Panc1 (cell line): ENCODE measurements around the gene NEK7. TPM values are rescaled to one million over a fixed set of nuclear protein-coding genes. Genes with fewer than 3 reads are reported as not detected.

Experiments
- ATAC-seq: fragments of 200-7000 bp; cut with Tn5 transposase; 2 replicates; pipeline ENCODE4 v1.9.1; 2020; ENCODE audit warnings: mild to moderate bottlenecking, moderate library complexity
- BruUV-seq: library from RNA; stranded (reverse); fragments of 400-500 nt; replicated peaks from 2 replicates; lab custom pipeline; 2021; lab: Mats Ljungman, UMichigan
- CTCF ChIA-PET: fragments of 300-600 bp; sonication (Branson Sonifier 250); formaldehyde crosslinking; loops from one replicate; lab custom pipeline; 2022; ENCODE audit warnings: antibody characterized with exemption; lab: Charles Lee
- POLR2A ChIA-PET: fragments of 300-600 bp; sonication (Branson Sonifier 250); formaldehyde crosslinking; loops from one replicate; lab custom pipeline; 2022; ENCODE audit warnings: antibody characterized with exemption; lab: Charles Lee
- DNase-seq: peaks from one replicate; pipeline ENCODE4 v3.0.0-alpha.2; 2010; ENCODE audit warnings: low read depth, low spot score
- H3K27ac ChIP-seq: 2 replicates; pipeline ENCODE4 v1.5.1; 2011; ENCODE audit warnings: mild to moderate bottlenecking, low read length, inconsistent platforms
- H3K27me3 ChIP-seq: fragments of 200-500 bp; sonication (Bioruptor generic); 2 replicates; pipeline ENCODE4 v1.6.0; 2014; ENCODE audit warnings: low read length, inconsistent platforms; ENCODE audit not compliant: control insufficient read depth, insufficient read depth
- H3K36me3 ChIP-seq: fragments of 200-500 bp; sonication (Bioruptor generic); 2 replicates; pipeline ENCODE4 v1.5.1; 2014; ENCODE audit warnings: inconsistent platforms, mild to moderate bottlenecking, low read length, moderate library complexity; ENCODE audit not compliant: control insufficient read depth, insufficient read depth
- H3K4me1 ChIP-seq: 2 replicates; pipeline ENCODE4 v1.5.1; 2011; ENCODE audit warnings: inconsistent platforms, mild to moderate bottlenecking, low read length, moderate library complexity; ENCODE audit not compliant: control insufficient read depth, insufficient read depth
- H3K4me3 ChIP-seq, 2 experiments: 2 replicates each; pipeline ENCODE4 v1.5.1; 2011 to 2012; ENCODE audit warnings: low read depth in 2 of 2, low read length in 2 of 2, mild to moderate bottlenecking in 2 of 2, inconsistent platforms in 1 of 2, moderate library complexity in 1 of 2
- H3K9me3 ChIP-seq: fragments of 200-500 bp; sonication (Bioruptor generic); 2 replicates; pipeline ENCODE4 v1.5.1; 2014; ENCODE audit warnings: low read depth, mild to moderate bottlenecking, inconsistent platforms, low read length, moderate library complexity; ENCODE audit not compliant: control insufficient read depth, insufficient read depth
- CTCF ChIP-seq: fragments of 450-650 bp; IDR thresholded peaks from 2 replicates; pipeline ENCODE4 v1.5.1; 2017; ENCODE audit warnings: mild to moderate bottlenecking
- POLR2AphosphoS5 ChIP-seq: IDR thresholded peaks from 2 replicates; pipeline ENCODE4 v1.6.1; 2012; ENCODE audit warnings: mild to moderate bottlenecking, low read depth, low read length, moderate library complexity
- REST ChIP-seq, 2 experiments: IDR thresholded peaks; 2 replicates each; pipeline ENCODE4 v1.6.1; 2011 to 2012; ENCODE audit warnings: low read depth in 2 of 2, control low read depth in 1 of 2, low read length in 1 of 2, mild to moderate bottlenecking in 1 of 2, moderate library complexity in 1 of 2; ENCODE audit not compliant: insufficient read depth in 1 of 2
- SIN3A ChIP-seq: IDR thresholded peaks from 2 replicates; pipeline ENCODE4 v1.6.1; 2012; ENCODE audit warnings: low read depth, mild to moderate bottlenecking, low read length, moderate library complexity, borderline replicate concordance; ENCODE audit not compliant: insufficient read depth
- TCF7L2 ChIP-seq: IDR thresholded peaks from 2 replicates; pipeline ENCODE4 v1.6.1; 2011; ENCODE audit warnings: mild to moderate bottlenecking, low read depth, low read length, inconsistent platforms
- in situ Hi-C: cut with HindIII; loops from 2 replicates; pipeline ENCODE4 v1.10.0; 2016; ENCODE audit warnings: low sequenced_read_pairs, low pct_unique_long_range_greater_than_20kb
- intact Hi-C: fragments of 100-400 bp; cut with micrococcal nuclease; formaldehyde crosslinking; loops from one replicate; pipeline ENCODE4 v1.10.0; 2022; ENCODE audit not compliant: unreplicated experiment
- total RNA-seq: library from RNA; stranded (reverse); gene quantifications from one replicate; pipeline ENCODE4 v1.2.1, GENCODE V29; 2021; ENCODE audit not compliant: unreplicated experiment

Gene NEK7
- total RNA-seq, 1 experiment from 2014 or later: 53.0 TPM

GRCh38 chr1:198196630-198197029 is 39.8 kb downstream of the NEK7 start:
- ATAC-seq (no peak), DNase-seq (no peak)
- in situ Hi-C loops (no loop called here), intact Hi-C loops (no loop called here)
- BruUV-seq: no TSS peak
- no peaks in the 10 kb centered on the region for H3K27me3 ChIP-seq
- H3K27ac ChIP-seq: no peak overlapping the region
- ChIA-PET POLR2A (no interaction called here), CTCF (no interaction called here)
- H3K36me3 ChIP-seq: no peaks in the 10 kb centered on the region
- no peak overlapping the region for H3K4me3 ChIP-seq
- H3K9me3 ChIP-seq: no peaks in the 10 kb centered on the region
- no peaks in the 10 kb centered on the region for H3K4me1 ChIP-seq
- TF ChIP-seq REST (IDR thresholded peaks at IDR 0.05; ENCODE audit: insufficient read depth in 1 of 2, low read depth in 2 of 2, low read length in 1 of 2) (no peak), CTCF (no peak)

DNA sequence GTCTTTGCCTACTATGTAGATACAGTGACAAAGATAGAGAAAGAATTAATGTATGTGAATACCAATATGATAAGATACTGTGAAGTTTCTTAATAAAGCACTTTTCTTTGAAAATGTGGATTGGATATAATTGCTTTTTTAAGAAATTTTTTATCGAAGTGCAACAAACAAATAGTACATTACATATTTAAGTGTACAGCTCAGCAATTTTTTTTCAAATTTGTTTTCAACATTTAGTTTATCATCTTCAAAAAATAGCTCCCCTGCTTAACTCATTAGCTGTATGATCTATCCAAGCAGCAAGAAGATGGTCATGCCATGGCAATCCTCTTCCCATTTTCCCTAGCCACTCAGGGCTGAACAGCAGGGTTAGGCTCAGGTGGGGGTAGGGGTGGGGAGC is 40.5 kb downstream of the NEK7 start:
- ChIA-PET POLR2A (no interaction called here), CTCF (no interaction called here)
- Histone ChIP-seq H3K4me1 (no peaks in the 10 kb centered on the region), H3K27me3 (no peaks in the 10 kb centered on the region), H3K4me3 (no peak overlapping the region), H3K27ac (no peak overlapping the region), H3K9me3 (no peaks in the 10 kb centered on the region), H3K36me3 (no peaks in the 10 kb centered on the region)
- no peak for DNase-seq
- intact Hi-C loops (no loop called here), in situ Hi-C loops (no loop called here)
- ATAC-seq: no peak
- TF ChIP-seq POLR2AphosphoS5: no peak
- TF ChIP-seq TCF7L2: no peak
- no peak for TF ChIP-seq CTCF
- TF ChIP-seq SIN3A: no peak
- TF ChIP-seq REST (IDR thresholded peaks at IDR 0.05; ENCODE audit: insufficient read depth in 1 of 2, low read depth in 2 of 2, low read length in 1 of 2): no peak
- BruUV-seq: no TSS peak
